Effector memory CD4-positive, alpha-beta T cell (primary cell): ENCODE data around the gene PODN.

Experiments used
- DNase-seq, 3 donors: peaks; one replicate each; pipeline ENCODE4 v3.0.0-alpha.2; 2020
- H3K27ac ChIP-seq: 2 replicates; pipeline ENCODE4 v1.7.0; 2013; ENCODE audit warnings: mild to moderate bottlenecking, low read length, moderate library complexity; ENCODE audit not compliant: insufficient read depth, poor library complexity, severe bottlenecking
- H3K27me3 ChIP-seq: replicated peaks from 2 replicates; pipeline ENCODE4 v1.7.0; 2013; ENCODE audit warnings: mild to moderate bottlenecking, low read length; ENCODE audit not compliant: insufficient read depth, control insufficient read depth, poor library complexity, severe bottlenecking
- H3K36me3 ChIP-seq: 2 replicates; pipeline ENCODE4 v1.7.0; 2013; ENCODE audit warnings: mild to moderate bottlenecking, low read length, moderate library complexity; ENCODE audit not compliant: control insufficient read depth, insufficient read depth
- H3K4me1 ChIP-seq: 2 replicates; pipeline ENCODE4 v1.7.0; 2013; ENCODE audit warnings: low read length, mild to moderate bottlenecking; ENCODE audit not compliant: control insufficient read depth, insufficient read depth, poor library complexity, severe bottlenecking
- H3K4me3 ChIP-seq: 2 replicates; pipeline ENCODE4 v1.7.0; 2013; ENCODE audit warnings: low read length, low read depth, mild to moderate bottlenecking; ENCODE audit not compliant: insufficient read depth, poor library complexity, severe bottlenecking
- H3K9me3 ChIP-seq: 2 replicates; pipeline ENCODE4 v1.7.0; 2013; ENCODE audit warnings: mild to moderate bottlenecking, low read length, moderate library complexity; ENCODE audit not compliant: control insufficient read depth

The PODN gene

GRCh38 chr1:53073287-53073686 is 11.3 kb downstream of the PODN start:
- Histone ChIP-seq H3K4me3 (no peak overlapping the region), H3K9me3 (no peaks in the 10 kb centered on the region), H3K27me3 (no peaks in the 10 kb centered on the region), H3K27ac (no peak overlapping the region), H3K4me1 (no peaks in the 10 kb centered on the region), H3K36me3 (no peaks in the 10 kb centered on the region)
- DNase-seq = no peak

DNA sequence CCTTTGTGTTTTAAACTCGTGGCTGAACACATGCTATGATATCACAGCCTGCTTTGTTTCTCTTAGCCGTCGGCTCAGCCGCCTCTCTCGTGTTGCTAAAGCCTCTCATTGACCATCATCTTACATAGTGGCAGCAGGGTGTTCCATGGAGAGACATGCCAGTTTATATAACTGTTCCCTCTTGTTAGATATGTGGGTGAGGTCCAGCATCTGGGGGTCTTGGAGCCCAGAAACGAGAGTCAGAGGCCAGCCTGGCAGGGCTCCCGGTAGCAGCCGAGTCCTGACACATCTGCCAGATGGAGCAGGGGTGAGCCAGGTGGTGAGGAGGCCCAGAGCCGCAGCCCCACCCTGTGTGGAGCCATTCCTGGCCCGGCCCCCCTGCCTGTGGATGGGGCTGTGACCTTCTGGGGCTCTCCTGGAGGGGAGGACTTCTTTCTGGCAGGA is 11.9 kb downstream of the PODN start:
- no peak for DNase-seq
- H3K27ac ChIP-seq = no peak overlapping the region
- H3K4me3 ChIP-seq = no peak overlapping the region
- no peaks in the 10 kb centered on the region for H3K27me3 ChIP-seq
- no peaks in the 10 kb centered on the region for H3K4me1 ChIP-seq
- no peaks in the 10 kb centered on the region for H3K36me3 ChIP-seq
- H3K9me3 ChIP-seq = no peaks in the 10 kb centered on the region

DNA sequence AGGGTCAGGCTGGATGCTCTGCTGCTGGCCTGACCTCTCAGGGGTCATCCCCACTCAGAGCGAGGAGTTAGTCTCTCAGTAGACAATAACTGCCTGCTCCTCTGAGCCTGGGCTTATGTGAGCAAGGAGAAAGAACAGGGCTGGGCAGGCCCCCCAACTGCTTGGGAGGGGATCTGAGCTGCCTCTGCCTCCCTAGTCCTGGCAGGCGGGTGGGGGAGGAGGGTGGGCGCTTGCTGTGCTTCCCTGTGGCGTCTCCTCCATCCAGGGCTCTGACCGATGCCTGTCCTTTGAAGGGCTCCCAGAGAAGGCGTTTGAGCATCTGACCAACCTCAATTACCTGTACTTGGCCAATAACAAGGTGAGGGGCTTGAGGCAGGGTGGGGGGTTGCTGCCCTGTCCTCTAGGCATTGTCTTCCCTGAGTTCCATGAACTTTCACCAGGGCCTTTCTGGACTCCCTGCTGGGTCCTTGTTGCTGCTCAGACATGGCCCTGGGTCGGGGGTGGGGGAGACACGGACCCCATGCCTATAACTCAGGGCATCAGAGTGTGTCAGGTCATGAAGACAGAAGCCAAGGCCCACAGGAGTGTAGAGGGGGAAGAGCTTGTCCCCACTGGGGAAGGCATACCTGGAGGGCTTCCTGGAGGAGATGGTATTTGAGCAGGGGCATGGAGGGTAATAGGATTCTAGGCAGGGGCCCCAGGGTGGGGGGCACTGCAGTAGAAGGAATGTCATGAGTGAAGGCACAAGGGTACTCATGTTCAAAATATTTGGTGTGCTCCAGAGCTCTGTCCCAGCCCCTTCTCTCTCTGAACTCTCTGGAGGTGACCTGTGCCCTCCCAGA is 12.5 kb downstream of the PODN start:
- DNase-seq = no peak
- no peaks in the 10 kb centered on the region for H3K9me3 ChIP-seq
- no peaks in the 10 kb centered on the region for H3K4me1 ChIP-seq
- no peak overlapping the region for H3K4me3 ChIP-seq
- H3K27ac ChIP-seq = no peak overlapping the region
- no peaks in the 10 kb centered on the region for H3K36me3 ChIP-seq
- no peaks in the 10 kb centered on the region for H3K27me3 ChIP-seq

DNA sequence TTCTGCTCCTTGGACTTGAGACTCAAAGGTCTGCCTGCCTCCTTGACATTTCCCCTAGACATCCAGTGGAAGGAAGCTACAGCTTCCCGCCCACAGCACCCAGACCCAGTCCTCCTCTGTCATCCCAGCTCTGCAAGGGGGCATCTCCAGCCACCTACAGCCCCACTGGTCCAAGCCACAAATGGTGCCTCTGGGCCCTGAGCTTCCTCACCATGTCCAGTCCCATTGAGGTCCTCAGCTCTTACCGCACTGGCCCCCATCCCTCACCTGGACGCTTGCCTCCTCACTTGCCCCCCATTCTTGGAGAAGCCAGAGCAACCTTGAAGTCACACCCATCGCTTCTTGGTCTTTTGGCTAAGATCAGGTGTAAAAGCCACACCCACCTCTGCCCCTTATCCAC is 13.2 kb downstream of the PODN start:
- Histone ChIP-seq H3K9me3 (no peaks in the 10 kb centered on the region), H3K27me3 (no peaks in the 10 kb centered on the region), H3K4me1 (no peaks in the 10 kb centered on the region), H3K36me3 (no peaks in the 10 kb centered on the region), H3K4me3 (no peak overlapping the region), H3K27ac (no peak overlapping the region)
- DNase-seq = no peak

DNA sequence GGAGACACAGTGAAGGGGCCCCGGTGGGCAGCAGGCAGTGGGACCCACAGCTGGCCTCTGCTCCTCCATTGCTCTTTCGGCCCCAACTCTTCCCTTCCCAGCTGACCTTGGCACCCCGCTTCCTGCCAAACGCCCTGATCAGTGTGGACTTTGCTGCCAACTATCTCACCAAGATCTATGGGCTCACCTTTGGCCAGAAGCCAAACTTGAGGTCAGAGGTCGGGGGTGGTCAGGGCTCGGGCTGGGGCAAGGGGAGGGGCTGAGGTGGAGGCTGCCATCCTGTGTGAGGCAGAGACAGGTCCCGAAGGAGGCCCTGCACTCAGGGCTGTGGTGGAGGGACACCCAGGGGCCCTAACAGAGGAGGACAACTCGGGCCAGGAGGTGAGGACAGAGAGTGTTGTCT is 13.7 kb downstream of the PODN start:
- no peak overlapping the region for H3K27ac ChIP-seq
- H3K27me3 ChIP-seq = no peaks in the 10 kb centered on the region
- H3K36me3 ChIP-seq = no peaks in the 10 kb centered on the region
- no peak for DNase-seq
- H3K9me3 ChIP-seq = no peaks in the 10 kb centered on the region
- H3K4me3 ChIP-seq = no peak overlapping the region
- H3K4me1 ChIP-seq = no peaks in the 10 kb centered on the region

GRCh38 chr1:53076165-53076564 is 14.2 kb downstream of the PODN start:
- no peak overlapping the region for H3K4me3 ChIP-seq
- no peaks in the 10 kb centered on the region for H3K4me1 ChIP-seq
- no peak overlapping the region for H3K27ac ChIP-seq
- H3K36me3 ChIP-seq = no peaks in the 10 kb centered on the region
- no peaks in the 10 kb centered on the region for H3K9me3 ChIP-seq
- H3K27me3 ChIP-seq = no peaks in the 10 kb centered on the region
- no peak for DNase-seq

- DNase-seq = no peak
- H3K27me3 ChIP-seq = no peaks in the 10 kb centered on the region
- no peak overlapping the region for H3K4me3 ChIP-seq
- no peaks in the 10 kb centered on the region for H3K4me1 ChIP-seq
- H3K27ac ChIP-seq = no peak overlapping the region
- H3K9me3 ChIP-seq = no peaks in the 10 kb centered on the region
- no peaks in the 10 kb centered on the region for H3K36me3 ChIP-seq
These were observed 14.9 kb downstream of the PODN start for GRCh38 chr1:53076721-53077598.

DNA sequence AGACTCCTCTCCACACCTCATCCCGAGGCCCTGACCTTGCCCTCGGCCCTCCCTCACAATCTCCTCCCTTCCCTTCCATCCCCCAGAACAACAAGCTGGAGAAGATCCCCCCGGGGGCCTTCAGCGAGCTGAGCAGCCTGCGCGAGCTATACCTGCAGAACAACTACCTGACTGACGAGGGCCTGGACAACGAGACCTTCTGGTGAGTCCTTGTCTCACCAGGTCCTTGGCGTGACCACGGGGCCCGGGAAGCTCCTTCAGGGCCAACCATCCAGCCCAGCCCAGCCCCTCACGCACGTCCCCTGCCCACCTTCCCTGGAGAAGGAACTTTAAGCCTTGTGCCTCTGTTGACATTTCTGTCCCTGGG is 15.6 kb downstream of the PODN start:
- Histone ChIP-seq H3K27ac (no peak overlapping the region), H3K4me1 (no peaks in the 10 kb centered on the region), H3K36me3 (no peaks in the 10 kb centered on the region), H3K9me3 (no peaks in the 10 kb centered on the region), H3K27me3 (no peaks in the 10 kb centered on the region), H3K4me3 (no peak overlapping the region)
- no peak for DNase-seq

GRCh38 chr1:53078333-53079101 is 16.5 kb downstream of the PODN start:
- no peaks in the 10 kb centered on the region for H3K36me3 ChIP-seq
- H3K4me1 ChIP-seq = no peaks in the 10 kb centered on the region
- H3K27me3 ChIP-seq = no peaks in the 10 kb centered on the region
- no peak overlapping the region for H3K4me3 ChIP-seq
- H3K9me3 ChIP-seq = no peaks in the 10 kb centered on the region
- DNase-seq = no peak
- no peak overlapping the region for H3K27ac ChIP-seq
